Glutamatergic neuron (in vitro differentiated cells): ENCODE measurements around the gene SIAH1. TPM values are rescaled to one million over a fixed set of nuclear protein-coding genes. Genes with fewer than 3 reads are reported as not detected.
"Not testable (repeated sequence)": the region's sequence is repeated elsewhere in the genome, so short reads cannot be mapped to it uniquely, and the experiment has no call there.

ENCODE experiments used
- DNase-seq: peaks from one replicate; pipeline ENCODE4 v3.0.0; 2022
- H3K27ac Mint-ChIP-seq: one replicate; pipeline ENCODE4 v1.8.0; 2020; ENCODE audit warnings: mild to moderate bottlenecking, mixed read lengths, inconsistent platforms; ENCODE audit not compliant: unreplicated experiment
- H3K27me3 Mint-ChIP-seq: one replicate; pipeline ENCODE4 v1.8.0; 2020; ENCODE audit warnings: mild to moderate bottlenecking, moderate library complexity, mixed read lengths, inconsistent platforms; ENCODE audit not compliant: unreplicated experiment
- H3K36me3 Mint-ChIP-seq: one replicate; pipeline ENCODE4 v1.8.0; 2020; ENCODE audit warnings: mild to moderate bottlenecking, mixed read lengths, inconsistent platforms; ENCODE audit not compliant: unreplicated experiment
- H3K4me1 Mint-ChIP-seq: one replicate; pipeline ENCODE4 v1.8.0; 2020; ENCODE audit warnings: mild to moderate bottlenecking, low read depth, mixed read lengths, inconsistent platforms; ENCODE audit not compliant: unreplicated experiment
- H3K4me3 Mint-ChIP-seq: one replicate; pipeline ENCODE4 v1.8.0; 2020; ENCODE audit warnings: mild to moderate bottlenecking, mixed read lengths, inconsistent platforms; ENCODE audit not compliant: unreplicated experiment
- H3K9me3 Mint-ChIP-seq: one replicate; pipeline ENCODE4 v1.8.0; 2020; ENCODE audit warnings: mild to moderate bottlenecking, moderate library complexity, mixed read lengths, inconsistent platforms; ENCODE audit not compliant: unreplicated experiment
- total RNA-seq: library from RNA; stranded (reverse); fragmentation: NEBNext Ultra II Directional; extraction: Animal tissue kit (Norgen Biotek cat#: 25700); gene quantifications from one replicate; pipeline ENCODE4 v1.2.1, GENCODE V29; 2021; ENCODE audit not compliant: unreplicated experiment
- TF ChIP-seq, protein P1 (sequence below): fragments of 200-600 bp; sonication (generic); IDR thresholded peaks from one replicate; pipeline ENCODE4 v1.5.0; 2021; ENCODE audit not compliant: partially characterized antibody, unreplicated experiment

SIAH1 gene
- total RNA-seq, 1 donor from 2014 or later: 46.7 TPM

DNA sequence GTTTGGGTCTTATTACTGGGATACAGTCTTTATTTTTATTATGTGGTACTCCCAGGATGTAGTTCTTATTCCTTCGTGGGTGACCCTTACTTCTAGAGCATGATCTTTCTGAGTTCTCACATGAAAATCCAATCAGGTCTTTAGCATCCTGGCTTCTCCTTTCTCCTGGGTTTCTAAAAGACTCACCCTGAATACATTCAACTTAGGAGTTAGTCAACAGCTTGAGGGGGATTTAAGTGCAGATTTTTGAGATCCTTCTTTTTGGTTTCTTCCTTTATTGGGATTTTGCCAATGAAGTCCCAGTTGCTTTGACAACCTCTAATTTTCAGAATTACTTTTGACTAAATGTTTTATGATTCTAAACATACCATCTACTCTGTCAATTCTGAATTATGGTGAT lies 68.2 kb downstream of the SIAH1 start:
- Mint-ChIP-seq H3K4me1 (no peaks in the 10 kb centered on the region), H3K36me3 (peaks cover 27% of the 10 kb centered on the region)
- TF ChIP-seq, protein P1, sequence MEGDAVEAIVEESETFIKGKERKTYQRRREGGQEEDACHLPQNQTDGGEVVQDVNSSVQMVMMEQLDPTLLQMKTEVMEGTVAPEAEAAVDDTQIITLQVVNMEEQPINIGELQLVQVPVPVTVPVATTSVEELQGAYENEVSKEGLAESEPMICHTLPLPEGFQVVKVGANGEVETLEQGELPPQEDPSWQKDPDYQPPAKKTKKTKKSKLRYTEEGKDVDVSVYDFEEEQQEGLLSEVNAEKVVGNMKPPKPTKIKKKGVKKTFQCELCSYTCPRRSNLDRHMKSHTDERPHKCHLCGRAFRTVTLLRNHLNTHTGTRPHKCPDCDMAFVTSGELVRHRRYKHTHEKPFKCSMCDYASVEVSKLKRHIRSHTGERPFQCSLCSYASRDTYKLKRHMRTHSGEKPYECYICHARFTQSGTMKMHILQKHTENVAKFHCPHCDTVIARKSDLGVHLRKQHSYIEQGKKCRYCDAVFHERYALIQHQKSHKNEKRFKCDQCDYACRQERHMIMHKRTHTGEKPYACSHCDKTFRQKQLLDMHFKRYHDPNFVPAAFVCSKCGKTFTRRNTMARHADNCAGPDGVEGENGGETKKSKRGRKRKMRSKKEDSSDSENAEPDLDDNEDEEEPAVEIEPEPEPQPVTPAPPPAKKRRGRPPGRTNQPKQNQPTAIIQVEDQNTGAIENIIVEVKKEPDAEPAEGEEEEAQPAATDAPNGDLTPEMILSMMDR: no peak

DNA sequence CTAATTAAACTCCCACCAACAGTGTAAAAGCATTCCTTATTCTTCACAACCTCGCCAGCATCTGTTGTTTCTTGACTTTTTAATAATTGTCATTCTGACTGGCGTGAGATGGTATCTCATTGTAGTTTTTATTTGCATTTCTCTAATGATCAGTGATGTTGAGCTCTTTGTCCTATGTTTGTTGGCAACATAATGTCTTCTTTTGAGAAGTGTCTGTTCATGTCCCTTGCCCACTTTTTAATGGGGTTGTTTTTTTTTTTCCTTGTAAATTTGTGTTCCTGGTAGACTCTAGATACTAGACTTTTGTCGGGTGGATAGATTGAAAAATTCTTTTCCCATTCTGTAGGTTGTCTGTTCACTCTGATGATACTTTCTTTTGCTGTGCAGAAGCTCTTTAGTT lies 71.3 kb downstream of the SIAH1 start:
- peaks cover 22% of the 10 kb centered on the region for H3K9me3 Mint-ChIP-seq
- peaks cover 51% of the 10 kb centered on the region for H3K36me3 Mint-ChIP-seq
- not testable (repeated sequence) for H3K4me1 Mint-ChIP-seq

More for the DNA sequence above, 68.2 kb downstream of the SIAH1 start:
- Mint-ChIP-seq H3K27ac (no peak overlapping the region), H3K27me3 (peaks cover 7% of the 10 kb centered on the region), H3K9me3 (peaks cover 9% of the 10 kb centered on the region), H3K4me3 (no peak overlapping the region)
- DNase-seq: no peak

DNA sequence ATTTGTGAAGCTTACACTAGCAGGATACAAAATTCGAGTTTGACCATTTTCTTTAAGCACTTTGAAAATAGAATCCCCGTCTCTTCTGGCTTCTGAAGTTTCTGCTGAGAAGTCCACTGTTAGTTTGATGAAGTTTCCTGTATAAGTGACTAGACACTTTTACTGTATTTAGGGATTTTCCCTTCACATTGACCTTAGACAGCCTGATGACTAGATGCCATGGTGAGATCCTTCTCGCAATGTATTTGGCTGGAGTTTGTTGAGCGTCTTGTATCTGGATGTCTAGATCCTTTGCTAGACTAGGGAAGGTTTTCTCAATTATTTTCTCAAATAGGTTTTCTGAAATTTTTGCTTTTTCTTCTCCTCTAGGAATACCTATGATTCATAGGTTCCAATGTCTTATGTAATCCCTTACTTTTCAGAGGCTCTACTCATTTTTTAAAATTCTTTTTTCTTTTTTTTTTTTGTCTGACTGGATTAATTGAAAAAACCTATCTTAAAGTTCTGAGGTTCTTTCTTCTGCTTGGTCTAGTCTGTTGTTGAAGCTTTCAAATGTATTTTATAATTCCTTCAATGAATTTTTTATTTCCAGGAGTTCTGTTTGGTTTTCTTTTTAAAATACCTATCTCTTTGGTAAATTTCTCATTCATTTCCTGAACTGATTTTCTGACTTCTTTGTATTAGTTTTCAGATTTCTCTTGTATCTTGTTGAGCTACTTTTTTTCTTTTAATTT lies 74.1 kb downstream of the SIAH1 start:
- Mint-ChIP-seq H3K9me3 (peaks cover 27% of the 10 kb centered on the region), H3K27ac (no peak overlapping the region), H3K4me3 (no peak overlapping the region), H3K27me3 (peaks cover 8% of the 10 kb centered on the region), H3K36me3 (peaks cover 69% of the 10 kb centered on the region), H3K4me1 (peaks cover 3% of the 10 kb centered on the region)
- DNase-seq: no peak
- TF ChIP-seq, protein P1: no peak

More for the DNA sequence above, 71.3 kb downstream of the SIAH1 start:
- not testable (repeated sequence) for DNase-seq, H3K27ac Mint-ChIP-seq, H3K27me3 Mint-ChIP-seq, H3K4me3 Mint-ChIP-seq

Other genes starting within 250 kb of the SIAH1 start
- not detected for gene ABCC12, start 229.4 kb downstream of the SIAH1 start, total RNA-seq
- gene LONP2, start 141.1 kb downstream of the SIAH1 start, total RNA-seq: 57.3 TPM
- not detected for gene ABCC11, start 137.9 kb downstream of the SIAH1 start, total RNA-seq
- gene N4BP1, start 224.8 kb upstream of the SIAH1 start, total RNA-seq: 45.7 TPM